Mucosa of descending colon (tissue), 3 donors: ENCODE measurements around the gene FBXL17. TPM values are rescaled to one million over a fixed set of nuclear protein-coding genes. Genes with fewer than 3 reads are reported as not detected.

Experiments
- ATAC-seq: fragments of 200-7000 bp; cut with Tn5 transposase; one replicate; pipeline ENCODE4 v1.9.1; 2020; ENCODE audit warnings: mild to moderate bottlenecking, moderate library complexity
- DNase-seq, 3 donors: peaks; one replicate each; pipeline ENCODE4 v3.0.0-alpha.2; 2020
- H3K36me3 ChIP-seq: fragments of 200-600 bp; one replicate; pipeline ENCODE4 v1.8.0; 2021; ENCODE audit warnings: low read depth, mild to moderate bottlenecking
- H3K4me1 ChIP-seq: fragments of 200-600 bp; one replicate; pipeline ENCODE4 v1.8.0; 2021; ENCODE audit warnings: low read depth, mild to moderate bottlenecking
- H3K4me3 ChIP-seq: fragments of 200-600 bp; one replicate; pipeline ENCODE4 v1.8.0; 2021; ENCODE audit warnings: mild to moderate bottlenecking
- H3K9me3 ChIP-seq: fragments of 200-600 bp; one replicate; pipeline ENCODE4 v1.8.0; 2021; ENCODE audit warnings: mild to moderate bottlenecking
- CTCF ChIP-seq: fragments of 200-600 bp; IDR thresholded peaks from one replicate; pipeline ENCODE4 v1.8.0; 2022; ENCODE audit warnings: antibody characterized with exemption, mild to moderate bottlenecking
- intact Hi-C, 2 donors: fragments of 100-400 bp; cut with DNase I in 1 of 2; cut with micrococcal nuclease in 1 of 2; formaldehyde crosslinking; loops; one replicate each; pipeline versions ENCODE4 v1.11.0 to v1.11.1; 2022; cut with DNase I, micrococcal nuclease
- total RNA-seq, 3 donors: library from RNA; stranded (reverse); fragmentation: NEBNext Ultra II Directional in 2 of 3; extraction: Animal tissue kit (Norgen Biotek cat#: 25700) in 2 of 3; gene quantifications; one replicate each; pipeline versions ENCODE4 v1.2.1 to v1.2.4, GENCODE V29; 2021 to 2023
- donor health status: DM: no; HTN: no; CAD: no; lungs with moderate emphysema.
- donor health status: DM: no; HTN: no; CAD: no.
- donor health status: DM: no; HTN: yes; CAD: no.

Gene FBXL17
- total RNA-seq, 3 donors from 2014 or later, result 22.8 to 25.6 (median 23.8) TPM

GRCh38 chr5:108380531-108381349, 1.2 kb downstream of the FBXL17 start:
- no peak for ATAC-seq
- Histone ChIP-seq H3K4me3 (peak overlapping the region; percentile 94), H3K4me1 (peaks cover 11% of the 10 kb centered on the region), H3K36me3 (no peaks in the 10 kb centered on the region), H3K9me3 (peaks cover 9% of the 10 kb centered on the region)
- intact Hi-C loops, result no loop called here
- no peak for TF ChIP-seq CTCF
- DNase-seq, result peak; percentile 47 to 82 (median 70)

GRCh38 chr5:108379722-108380530, 2.0 kb downstream of the FBXL17 start:
- intact Hi-C loops, result no loop called here
- peak overlapping the region; percentile 94 for H3K4me3 ChIP-seq
- peak in 1 of 3 donors; percentile 17 for DNase-seq

GRCh38 chr5:108375768-108376167, 6.1 kb downstream of the FBXL17 start:
- DNase-seq (no peak), ATAC-seq (no peak)
- intact Hi-C loops, result no loop called here
- no peak for TF ChIP-seq CTCF
- Histone ChIP-seq H3K4me3 (no peak overlapping the region), H3K4me1 (peaks cover 11% of the 10 kb centered on the region), H3K36me3 (no peaks in the 10 kb centered on the region), H3K9me3 (peaks cover 26% of the 10 kb centered on the region)

More at GRCh38 chr5:108379722-108380530, 2.0 kb downstream of the FBXL17 start:
- ATAC-seq, result no peak
- Histone ChIP-seq H3K9me3 (peaks cover 15% of the 10 kb centered on the region), H3K4me1 (peaks cover 11% of the 10 kb centered on the region), H3K36me3 (no peaks in the 10 kb centered on the region)
- no peak for TF ChIP-seq CTCF

- no peak for TF ChIP-seq CTCF
- peaks cover 26% of the 10 kb centered on the region for H3K9me3 ChIP-seq
- intact Hi-C loops, result no loop called here
Measured at GRCh38 chr5:108373426-108373825, 8.5 kb downstream of the FBXL17 start.

DNA sequence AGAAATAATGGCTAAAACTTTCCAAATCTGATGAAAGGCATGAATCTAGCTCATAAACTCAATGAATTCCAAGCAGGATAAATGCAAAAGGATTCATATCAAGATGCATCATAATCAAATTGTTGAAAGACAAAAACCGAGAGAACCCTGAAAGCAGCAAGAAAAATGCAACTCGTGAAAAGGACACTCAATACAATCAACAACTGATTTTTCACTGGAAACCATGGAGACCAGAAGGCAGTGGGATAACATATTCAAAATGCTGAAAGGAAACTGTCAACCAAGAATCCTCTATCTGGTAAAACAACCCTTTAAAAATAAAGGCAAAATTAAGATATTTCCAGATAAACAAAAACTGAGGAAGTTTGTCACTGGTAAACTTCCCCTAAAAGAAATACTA, 9.5 kb downstream of the FBXL17 start:
- Histone ChIP-seq H3K9me3 (peaks cover 26% of the 10 kb centered on the region), H3K4me1 (no peaks in the 10 kb centered on the region), H3K4me3 (no peak overlapping the region), H3K36me3 (no peaks in the 10 kb centered on the region)
- TF ChIP-seq CTCF, result no peak
- intact Hi-C loops, result no loop called here
- no peak for DNase-seq
- no peak for ATAC-seq

More at GRCh38 chr5:108373426-108373825, 8.5 kb downstream of the FBXL17 start:
- no peak for ATAC-seq
- no peak for DNase-seq
- no peaks in the 10 kb centered on the region for H3K4me1 ChIP-seq
- H3K36me3 ChIP-seq, result no peaks in the 10 kb centered on the region
- no peak overlapping the region for H3K4me3 ChIP-seq
